GM12878 (cell line): ENCODE results near the gene OTULINL. TPM values are rescaled to one million over a fixed set of nuclear protein-coding genes. Genes with fewer than 3 reads are reported as not detected.

Source experiments
- DPF2 ChIP-seq: fragments of 450-650 bp; IDR thresholded peaks from 2 replicates; pipeline ENCODE4 v1.6.1; 2017; ENCODE audit warnings: mild to moderate bottlenecking
- EED ChIP-seq: sonication (generic); IDR thresholded peaks from 2 replicates; pipeline ENCODE4 v1.6.1; 2016; ENCODE audit warnings: antibody characterized with exemption, low read depth
- ETV6 ChIP-seq, 2 experiments: fragments of 450-650 bp in 1 of 2; IDR thresholded peaks in 1 of 2; conservative IDR thresholded peaks in 1 of 2; 2 replicates each; pipeline ENCODE4 v1.6.1; 2014; ENCODE audit warnings: antibody characterized with exemption in 1 of 2, borderline replicate concordance in 1 of 2, low read depth in 1 of 2, mild to moderate bottlenecking in 1 of 2, moderate library complexity in 1 of 2
- IRF3 ChIP-seq: fragments of 450-650 bp; IDR thresholded peaks from 2 replicates; pipeline ENCODE4 v1.6.1; 2014; ENCODE audit warnings: mild to moderate bottlenecking
- IRF4 ChIP-seq: IDR thresholded peaks from 2 replicates; pipeline ENCODE4 v1.6.1; 2011; ENCODE audit warnings: low read depth, low read length
- JUNB ChIP-seq: IDR thresholded peaks from 2 replicates; pipeline ENCODE4 v1.6.1; 2016; ENCODE audit warnings: antibody characterized with exemption, mild to moderate bottlenecking
- NFIC ChIP-seq: IDR thresholded peaks from 2 replicates; pipeline ENCODE4 v1.6.1; 2012; ENCODE audit warnings: low read depth, mild to moderate bottlenecking, inconsistent platforms, low read length, moderate library complexity
- PBX3 ChIP-seq: IDR thresholded peaks from 2 replicates; pipeline ENCODE4 v1.6.1; 2011; ENCODE audit warnings: mild to moderate bottlenecking, low read depth, low read length, moderate library complexity; ENCODE audit not compliant: insufficient replicate concordance
- SPI1 ChIP-seq: IDR thresholded peaks from 2 replicates; pipeline ENCODE4 v1.6.1; 2011; ENCODE audit warnings: low read depth, mild to moderate bottlenecking, low read length, moderate library complexity, borderline replicate concordance; ENCODE audit not compliant: insufficient read depth
- USF1 ChIP-seq: IDR thresholded peaks from 2 replicates; pipeline ENCODE4 v1.6.1; 2011; ENCODE audit warnings: borderline replicate concordance, low read depth, mild to moderate bottlenecking, moderate library complexity, mixed read lengths, low read length; ENCODE audit not compliant: insufficient read depth; ENCODE audit errors: extremely low read length
- ZNF207 ChIP-seq: fragments of 450-650 bp; IDR thresholded peaks from 2 replicates; pipeline ENCODE4 v1.6.1; 2014; ENCODE audit warnings: antibody characterized with exemption, mild to moderate bottlenecking, borderline replicate concordance
- polyA plus RNA-seq, 11 experiments: library from polyadenylated mRNA; depleted of rRNA in 4 of 11; unstranded in 6 of 11; stranded (reverse) in 5 of 11; fragments of >200 nt; fragmentation: Nextera tagmentation in 4 of 11; fragmentation: Illumina TruSeq in 1 of 11; extraction: Ambion mirVana in 4 of 11; extraction: Trizol in 1 of 11; gene quantifications; 1 replicate in 1 of 11; 2 replicates in 10 of 11; pipeline versions ENCODE4 v1.2.1 to v1.2.3, GENCODE V29; 2011 to 2016; ENCODE audit warnings: inconsistent platforms in 2 of 11, missing spikeins in 2 of 11, low read depth in 1 of 11
- total RNA-seq, 4 experiments: library from RNA; depleted of rRNA in 3 of 4; stranded (reverse); fragments of >200 nt in 3 of 4; fragmentation: Illumina TruSeq in 1 of 4; extraction: Trizol in 1 of 4; gene quantifications; 2 replicates each; pipeline versions ENCODE4 v1.2.1 to v1.2.3, GENCODE V29; 2013 to 2021

Gene OTULINL
- total and polyA plus RNA-seq, 10 of the 15 experiments (the other 5 are each of a cell fraction or from before 2014, with no cell fraction given): 0.60 to 4.7 (median 1.8) TPM

- TF ChIP-seq USF1 (no peak), IRF3 (no peak), PBX3 (no peak), DPF2 (no peak), NFIC (0 out of 2 replicates have a peak, but pooled peaks have one; percentile 18), JUNB (peak; percentile 43; the same call in 1 of the 2 replicates), SPI1 (peak; percentile 75), IRF4 (0 out of 2 replicates have a peak, but pooled peaks have one; percentile 25), EED (peak; percentile 81), ETV6 (conservative IDR thresholded peaks at IDR 0.05 in 1 of 2, IDR thresholded peaks at IDR 0.05 in 1 of 2; ENCODE audit: borderline replicate concordance in 1 of 2, low read depth in 1 of 2) (peak in 1 of 2 experiments; percentile 97; a peak in 2 of 4 replicates), ZNF207 (no peak)
Measured at GRCh38 chr5:14595189-14595588, 13.6 kb downstream of the OTULINL start (continued).
